Thymus (tissue), 11 donors: ENCODE data around the gene PAK1IP1. TPM values are rescaled to one million over a fixed set of nuclear protein-coding genes. Genes with fewer than 3 reads are reported as not detected.
"Not testable (repeated sequence)": the region's sequence is repeated elsewhere in the genome, so short reads cannot be mapped to it uniquely, and the experiment has no call there.

ENCODE experiments used
- DNase-seq, 9 donors: peaks; one replicate each; pipeline ENCODE4 v3.0.0-alpha.2; 2013; ENCODE audit warnings: low spot score in 9 of 9, low read depth in 6 of 9, missing footprints in 1 of 9
- H3K27ac ChIP-seq, 2 donors: one replicate each; pipeline ENCODE4 v1.5.1; 2013; ENCODE audit warnings: control low read depth in 1 of 2, low read depth in 1 of 2, low read length in 1 of 2, mild to moderate bottlenecking in 1 of 2, moderate library complexity in 1 of 2
- H3K27me3 ChIP-seq, 2 donors: one replicate each; pipeline ENCODE4 v1.5.1; 2013; ENCODE audit warnings: low read length in 1 of 2; ENCODE audit not compliant: control insufficient read depth in 2 of 2, insufficient read depth in 1 of 2
- H3K36me3 ChIP-seq, 2 donors: one replicate each; pipeline ENCODE4 v1.5.1; 2013; ENCODE audit warnings: low read length in 1 of 2, mild to moderate bottlenecking in 1 of 2, moderate library complexity in 1 of 2; ENCODE audit not compliant: control insufficient read depth in 2 of 2, insufficient read depth in 2 of 2
- H3K4me1 ChIP-seq, 2 donors: one replicate each; pipeline ENCODE4 v1.5.1; 2013; ENCODE audit warnings: low read length in 2 of 2; ENCODE audit not compliant: control insufficient read depth in 2 of 2, insufficient read depth in 2 of 2
- H3K4me3 ChIP-seq, 2 donors: one replicate each; pipeline ENCODE4 v1.5.1; 2013; ENCODE audit warnings: low read length in 2 of 2, control low read depth in 1 of 2, mild to moderate bottlenecking in 1 of 2
- H3K9me3 ChIP-seq, 2 donors: one replicate each; pipeline ENCODE4 v1.5.1; 2013; ENCODE audit warnings: low read length in 1 of 2, mild to moderate bottlenecking in 1 of 2; ENCODE audit not compliant: control insufficient read depth in 2 of 2, insufficient read depth in 1 of 2
- whole genome bisulfite sequencing: extraction: QIAGEN DNeasy Blood & Tissue Kit; methylation state at CpG from one replicate; pipeline ENCODE4 v1.1.7; 2013; 5-methylcytosine and 5-hydroxymethylcytosine counted together
- polyA plus RNA-seq: library from polyadenylated mRNA; stranded (reverse); fragments of 200-250 nt; gene quantifications from one replicate; pipeline ENCODE4 v1.2.3, GENCODE V29; 2013
- total RNA-seq: library from RNA; stranded (reverse); fragments of 120-200 nt; gene quantifications from one replicate; pipeline ENCODE4 v1.2.4, GENCODE V29; 2013
- donor health status: healthy.

Gene PAK1IP1
- total and polyA plus RNA-seq, 2 donors, result 13.6 to 18.0 TPM

GRCh38 chr6:10720265-10720959 is 25.6 kb downstream of the PAK1IP1 start:
- Histone ChIP-seq H3K4me3 (peak overlapping the region; percentile 53 to 59), H3K27ac (peak overlapping the region; percentile 79 to 81), H3K9me3 (peaks cover 0 to 3% of the 10 kb centered on the region in 2 donors), H3K36me3 (peaks cover 0 to 2% of the 10 kb centered on the region in 2 donors), H3K27me3 (no peaks in the 10 kb centered on the region), H3K4me1 (peaks cover 9 to 15% of the 10 kb centered on the region in 2 donors)
- 33% methylated on average over 49 of the region's 49 CpGs for WGBS
- peak in 6 of 9 donors; percentile 24 to 71 (median 48) for DNase-seq

GRCh38 chr6:10720960-10721849 is 26.4 kb downstream of the PAK1IP1 start:
- not testable (repeated sequence) for H3K27me3 ChIP-seq, DNase-seq, H3K36me3 ChIP-seq, H3K9me3 ChIP-seq
- WGBS, result 90% methylated on average over 17 of the region's 17 CpGs
- peaks cover 9 to 15% of the 10 kb centered on the region in 2 donors for H3K4me1 ChIP-seq
- peak overlapping the region; percentile 79 to 81 for H3K27ac ChIP-seq
- H3K4me3 ChIP-seq, result peak overlapping the region; percentile 53 to 59

- H3K4me1 ChIP-seq, result peaks cover 9 to 15% of the 10 kb centered on the region in 2 donors
- H3K9me3 ChIP-seq, result peaks cover 0 to 3% of the 10 kb centered on the region in 2 donors
- DNase-seq, result no peak
- H3K4me3 ChIP-seq, result peak overlapping the region; percentile 59 to 74
- 92% methylated on average over 11 of the region's 11 CpGs for WGBS
- no peaks in the 10 kb centered on the region for H3K27me3 ChIP-seq
- peaks cover 3 to 6% of the 10 kb centered on the region in 2 donors for H3K36me3 ChIP-seq
- H3K27ac ChIP-seq, result peak overlapping the region; percentile 80 to 86
These were observed 27.2 kb downstream of the PAK1IP1 start for GRCh38 chr6:10721850-10722569.

- H3K27me3 ChIP-seq, result no peaks in the 10 kb centered on the region
- H3K36me3 ChIP-seq, result peaks cover 3 to 10% of the 10 kb centered on the region in 2 donors
- H3K9me3 ChIP-seq, result peaks cover 0 to 3% of the 10 kb centered on the region in 2 donors
- DNase-seq, result no peak
- peak overlapping the region; percentile 80 to 86 for H3K27ac ChIP-seq
- H3K4me1 ChIP-seq, result peaks cover 9 to 15% of the 10 kb centered on the region in 2 donors
- WGBS, result 4% methylated on average over 6 of the region's 6 CpGs
- H3K4me3 ChIP-seq, result peak overlapping the region; percentile 59 to 74
These were observed 27.7 kb downstream of the PAK1IP1 start for GRCh38 chr6:10722570-10722819.

- peaks cover 0 to 3% of the 10 kb centered on the region in 2 donors for H3K9me3 ChIP-seq
- peaks cover 9 to 15% of the 10 kb centered on the region in 2 donors for H3K4me1 ChIP-seq
- WGBS, result under 1% methylated on average over 55 of the region's 55 CpGs
- peak within 1 kb of the TSS; percentile 80 to 86 for H3K27ac ChIP-seq
- H3K36me3 ChIP-seq, result peaks cover 5 to 10% of the 10 kb centered on the region in 2 donors
- DNase-seq, result peak in 8 of 9 donors; percentile 43 to 86 (median 72)
- peak within 1 kb of the TSS; percentile 59 to 74 for H3K4me3 ChIP-seq
- no peaks in the 10 kb centered on the region for H3K27me3 ChIP-seq
These were observed 28.2 kb downstream of the PAK1IP1 start, which contains the start of gene TMEM14C for GRCh38 chr6:10722820-10723566. TMEM14C (plus strand) TSS chr6:10723070; CDS start chr6:10724614, 1,544 bp downstream.

GRCh38 chr6:10723567-10723881 is 28.8 kb downstream of the PAK1IP1 start:
- WGBS, result 61% methylated on average over 7 of the region's 7 CpGs
- Histone ChIP-seq H3K27me3 (no peaks in the 10 kb centered on the region), H3K9me3 (peaks cover 0 to 3% of the 10 kb centered on the region in 2 donors), H3K4me1 (peaks cover 9 to 15% of the 10 kb centered on the region in 2 donors), H3K36me3 (peaks cover 8 to 13% of the 10 kb centered on the region in 2 donors), H3K4me3 (peak overlapping the region; percentile 59 to 74), H3K27ac (peak overlapping the region; percentile 80 to 86)
- no peak for DNase-seq

- Histone ChIP-seq H3K9me3 (peaks cover 0 to 3% of the 10 kb centered on the region in 2 donors), H3K36me3 (peaks cover 8 to 14% of the 10 kb centered on the region in 2 donors), H3K27me3 (no peaks in the 10 kb centered on the region), H3K4me1 (peaks cover 9 to 15% of the 10 kb centered on the region in 2 donors), H3K4me3 (no peak overlapping the region), H3K27ac (no peak overlapping the region)
- 97% methylated on average over 6 of the region's 6 CpGs for WGBS
- no peak for DNase-seq
These were observed 30.3 kb downstream of the PAK1IP1 start for GRCh38 chr6:10725044-10725443.

- WGBS, result 97% methylated on average over 9 of the region's 9 CpGs
- no peaks in the 10 kb centered on the region for H3K9me3 ChIP-seq
- peaks cover 8 to 20% of the 10 kb centered on the region in 2 donors for H3K36me3 ChIP-seq
- H3K4me1 ChIP-seq, result peaks cover 9 to 15% of the 10 kb centered on the region in 2 donors
- no peak overlapping the region for H3K27ac ChIP-seq
- no peak for DNase-seq
- no peak overlapping the region for H3K4me3 ChIP-seq
- H3K27me3 ChIP-seq, result no peaks in the 10 kb centered on the region
These were observed 30.9 kb downstream of the PAK1IP1 start for GRCh38 chr6:10725716-10726115.
